Jurkat, Clone E6-1 (cell line): ENCODE results near the gene FKBP4.

ENCODE experiments used
- DNase-seq: peaks from one replicate; pipeline ENCODE4 v3.0.0-alpha.2; 2011; ENCODE audit warnings: low read depth, low spot score
- H3K4me3 ChIP-seq: 2 replicates; pipeline ENCODE4 v1.5.1; 2011; ENCODE audit warnings: mild to moderate bottlenecking, low read length, control low read depth, moderate library complexity

The FKBP4 gene

GRCh38 chr12:2835691-2836403 lies 41.1 kb downstream of the FKBP4 start:
- DNase-seq: no peak
- H3K4me3 ChIP-seq: no peak overlapping the region

GRCh38 chr12:2836574-2836973 lies 41.8 kb downstream of the FKBP4 start:
- DNase-seq: no peak

GRCh38 chr12:2841056-2841650 lies 46.4 kb downstream of the FKBP4 start:
- DNase-seq: no peak
- no peak overlapping the region for H3K4me3 ChIP-seq

More at GRCh38 chr12:2836574-2836973, 41.8 kb downstream of the FKBP4 start:
- no peak overlapping the region for H3K4me3 ChIP-seq

GRCh38 chr12:2842948-2843347 lies 48.2 kb downstream of the FKBP4 start:
- no peak for DNase-seq

GRCh38 chr12:2844786-2845185 lies 50.0 kb downstream of the FKBP4 start:
- H3K4me3 ChIP-seq: no peak overlapping the region
- no peak for DNase-seq

More at GRCh38 chr12:2842948-2843347, 48.2 kb downstream of the FKBP4 start:
- H3K4me3 ChIP-seq: no peak overlapping the region

DNA sequence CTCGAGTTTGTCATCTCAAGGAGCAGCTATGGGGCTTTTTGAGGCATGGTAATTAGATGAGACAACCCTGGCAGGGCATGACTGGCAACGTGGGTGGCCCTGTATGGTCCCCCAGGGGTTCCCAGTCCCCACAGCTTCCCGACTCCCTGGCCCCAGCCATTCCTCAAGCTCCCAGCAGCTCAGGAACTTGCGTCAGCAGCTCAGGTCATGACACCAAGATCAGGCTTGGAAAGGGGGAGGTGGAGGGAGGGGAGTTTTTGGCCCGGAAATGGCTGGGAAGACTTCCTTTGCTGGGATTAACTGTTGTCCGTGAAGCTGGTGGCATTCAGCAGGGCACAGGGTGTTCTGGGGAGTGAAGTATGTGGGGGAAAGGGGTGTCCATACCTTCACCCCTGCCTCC lies 50.5 kb downstream of the FKBP4 start:
- DNase-seq: no peak
- no peak overlapping the region for H3K4me3 ChIP-seq

GRCh38 chr12:2851931-2852330 lies 57.2 kb downstream of the FKBP4 start:
- no peak overlapping the region for H3K4me3 ChIP-seq
- no peak for DNase-seq

DNA sequence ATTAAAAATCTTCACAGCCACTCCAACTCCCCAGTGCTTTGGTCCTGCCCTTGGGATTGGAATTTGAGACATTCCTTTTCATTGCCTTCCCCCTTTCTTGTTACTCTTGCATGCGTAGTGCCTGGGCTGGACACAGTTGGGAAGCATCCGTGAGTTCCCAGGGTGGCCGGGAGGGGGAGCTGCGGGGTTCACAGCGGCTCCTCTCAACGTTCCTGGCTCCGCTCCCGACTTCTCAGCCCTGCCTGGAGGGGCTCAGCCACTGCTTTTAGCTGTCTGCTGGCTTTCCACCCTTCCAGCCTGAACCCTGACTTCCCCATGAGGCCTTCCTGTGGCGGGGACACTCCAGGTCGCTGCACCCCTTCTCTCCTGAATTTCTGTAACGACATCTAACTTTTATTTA lies 58.9 kb downstream of the FKBP4 start:
- no peak for DNase-seq
- H3K4me3 ChIP-seq: no peak overlapping the region
